Omental fat pad (tissue), 4 donors: ENCODE measurements around the gene CD300A. TPM values are rescaled to one million over a fixed set of nuclear protein-coding genes. Genes with fewer than 3 reads are reported as not detected.
"Not testable (repeated sequence)": the region's sequence is repeated elsewhere in the genome, so short reads cannot be mapped to it uniquely, and the experiment has no call there.

Source experiments
- ATAC-seq: fragments of 150-250 bp; one replicate; pipeline ENCODE4 v1.9.1; 2016; ENCODE audit warnings: mild to moderate bottlenecking, moderate library complexity; ENCODE audit not compliant: low FRiP score
- DNase-seq: peaks from one replicate; pipeline ENCODE4 v3.0.0-alpha.2; 2019; ENCODE audit warnings: low spot score
- CTCF ChIP-seq, 3 donors: fragments of 450-650 bp; IDR thresholded peaks; one replicate each; pipeline ENCODE4 v1.5.1; 2016 to 2017; ENCODE audit warnings: antibody characterized with exemption in 3 of 3, mild to moderate bottlenecking in 3 of 3, moderate library complexity in 2 of 3
- total RNA-seq, 4 donors: library from RNA; depleted of rRNA; stranded (reverse); fragments of >200 nt; gene quantifications; one replicate each; pipeline ENCODE4 v1.1.0, GENCODE V29; 2016

Gene CD300A
- total RNA-seq, 4 donors from 2014 or later, result 4.8 to 24.6 (median 16.6) TPM

- ATAC-seq, result no peak
- no peak for TF ChIP-seq CTCF (IDR thresholded peaks at IDR 0.05)
- DNase-seq, result no peak
Observed at GRCh38 chr17:74491626-74492025, 25.2 kb downstream of the CD300A start.

DNA sequence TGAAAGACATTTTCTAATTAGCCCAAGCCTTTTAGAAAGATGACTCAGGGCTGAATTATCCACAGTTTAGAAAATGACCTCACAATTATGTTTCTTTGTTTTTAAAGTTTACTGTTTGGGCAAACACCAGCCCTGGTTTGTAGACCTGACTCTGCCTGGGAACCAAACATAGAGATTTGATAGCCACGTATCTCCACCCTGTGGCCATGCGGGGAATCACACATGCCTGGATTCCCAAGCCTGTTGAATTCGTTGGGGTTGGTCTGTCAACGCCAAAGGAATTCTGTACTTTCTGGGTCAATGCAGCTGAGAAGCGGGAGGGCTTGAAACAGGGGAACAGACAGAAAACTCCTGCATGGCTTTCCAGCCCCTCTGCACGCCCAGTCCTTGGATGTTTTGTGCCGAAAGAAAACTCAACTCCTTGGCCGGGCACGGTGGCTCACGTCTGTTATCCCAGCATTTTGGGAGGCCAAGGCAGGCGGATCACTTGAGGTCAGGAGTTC, 26.9 kb downstream of the CD300A start:
- TF ChIP-seq CTCF (IDR thresholded peaks at IDR 0.05), result peak in 1 of 3 donors; percentile 55
- DNase-seq (peak; percentile 71), ATAC-seq (peak; percentile 78)

- TF ChIP-seq CTCF (IDR thresholded peaks at IDR 0.05), result no peak
- ATAC-seq (no peak), DNase-seq (no peak)
Observed at GRCh38 chr17:74497471-74497870, 31.0 kb downstream of the CD300A start.

GRCh38 chr17:74499992-74500391, 33.6 kb downstream of the CD300A start:
- ATAC-seq (no peak), DNase-seq (no peak)
- no peak for TF ChIP-seq CTCF (IDR thresholded peaks at IDR 0.05)

DNA sequence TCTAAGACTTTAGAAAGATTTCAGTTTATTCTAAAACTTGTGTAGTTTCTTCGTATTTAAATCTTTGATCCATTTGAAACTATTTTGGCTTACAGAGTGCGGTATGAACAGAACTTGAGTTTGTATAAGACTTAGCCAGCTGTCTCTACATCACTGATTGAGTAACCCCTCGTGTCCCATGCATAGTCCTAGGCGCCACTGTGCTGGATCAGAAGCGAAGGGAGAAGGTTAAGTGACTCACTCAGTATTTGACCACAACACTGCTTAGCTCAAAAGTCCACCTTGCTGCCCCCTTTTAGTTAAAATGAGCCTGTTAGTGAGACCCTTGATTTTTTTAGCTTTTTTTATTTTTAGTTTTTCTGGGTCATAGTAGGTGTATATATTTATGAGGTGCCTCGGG, 36.4 kb downstream of the CD300A start:
- DNase-seq (no peak), ATAC-seq (no peak)
- no peak for TF ChIP-seq CTCF (IDR thresholded peaks at IDR 0.05)

DNA sequence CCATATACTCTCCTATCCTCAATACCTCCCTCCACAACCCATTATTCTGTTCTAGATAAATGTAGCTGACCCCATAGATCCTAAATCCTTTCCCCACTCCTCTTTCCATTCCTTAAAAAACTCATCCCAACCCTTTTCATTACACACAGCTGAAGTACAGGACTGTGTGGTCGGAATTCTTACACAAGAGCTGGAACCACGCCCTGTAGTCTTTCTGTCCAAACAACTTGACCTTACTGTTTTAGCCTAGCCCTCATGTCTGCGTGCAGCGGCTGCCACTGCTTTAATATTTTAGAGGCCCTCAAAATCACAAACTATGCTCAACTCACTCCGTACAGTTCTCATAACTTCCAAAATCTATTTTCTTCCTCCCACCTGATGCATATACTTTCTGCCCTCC, 37.5 kb downstream of the CD300A start:
- not testable (repeated sequence) for ATAC-seq, DNase-seq

DNA sequence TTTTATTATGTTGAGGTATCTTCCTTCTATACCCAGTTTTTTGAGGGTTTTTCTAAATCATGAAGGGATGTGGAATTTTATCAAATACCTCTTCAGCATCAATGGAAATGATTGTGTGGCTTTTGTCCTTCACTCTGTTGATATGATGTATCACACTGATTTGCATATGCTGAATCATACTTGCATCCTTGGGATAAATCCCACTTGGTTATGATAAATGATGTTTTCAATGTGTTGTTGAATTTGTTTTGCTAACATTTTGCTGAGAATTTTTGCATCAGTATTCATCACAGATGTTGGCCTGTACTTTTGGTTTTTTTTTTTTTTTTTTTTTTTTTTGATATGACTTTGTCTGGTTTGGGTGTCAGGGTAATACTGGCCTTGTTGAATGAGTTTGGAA, 41.7 kb downstream of the CD300A start:
- DNase-seq (no peak), ATAC-seq (no peak)
- TF ChIP-seq CTCF (IDR thresholded peaks at IDR 0.05), result no peak

DNA sequence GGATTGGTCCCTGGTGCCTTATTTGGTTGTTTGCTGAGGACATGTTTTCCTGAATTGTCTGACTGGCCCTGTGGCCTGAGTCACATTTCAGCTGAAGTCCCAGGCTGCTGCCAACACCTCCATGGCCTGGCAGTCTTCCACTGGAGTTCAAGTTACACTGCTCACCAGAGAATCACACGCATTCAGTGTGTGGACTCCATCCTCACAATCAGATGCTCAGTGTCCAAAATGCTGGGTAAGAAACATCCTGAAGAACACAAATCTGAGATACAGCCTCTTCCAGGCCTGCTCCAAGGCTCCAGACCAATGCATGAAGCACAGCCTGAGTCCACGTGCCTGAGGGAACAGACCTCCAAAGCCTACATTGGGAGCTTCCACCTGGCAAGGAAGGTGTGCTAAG, 45.6 kb downstream of the CD300A start:
- DNase-seq (no peak), ATAC-seq (no peak)
- no peak for TF ChIP-seq CTCF (IDR thresholded peaks at IDR 0.05)
